GM19043 (cell line): ENCODE data around the gene OS9.
A peak's percentile ranks its signal among the peaks of the same experiment; 100 is the strongest.

Experiments
- ATAC-seq: cut with Tn5 transposase; IDR thresholded peaks from one replicate; pipeline ENCODE4 v1.9.1; 2021; ENCODE audit warnings: low read depth; ENCODE audit not compliant: unreplicated experiment

Gene OS9

GRCh38 chr12:57750561-57751431 lies 56.9 kb downstream of the OS9 start:
- ATAC-seq: no peak

- no peak for ATAC-seq
Observed at GRCh38 chr12:57751432-57751787, 57.5 kb downstream of the OS9 start.

DNA sequence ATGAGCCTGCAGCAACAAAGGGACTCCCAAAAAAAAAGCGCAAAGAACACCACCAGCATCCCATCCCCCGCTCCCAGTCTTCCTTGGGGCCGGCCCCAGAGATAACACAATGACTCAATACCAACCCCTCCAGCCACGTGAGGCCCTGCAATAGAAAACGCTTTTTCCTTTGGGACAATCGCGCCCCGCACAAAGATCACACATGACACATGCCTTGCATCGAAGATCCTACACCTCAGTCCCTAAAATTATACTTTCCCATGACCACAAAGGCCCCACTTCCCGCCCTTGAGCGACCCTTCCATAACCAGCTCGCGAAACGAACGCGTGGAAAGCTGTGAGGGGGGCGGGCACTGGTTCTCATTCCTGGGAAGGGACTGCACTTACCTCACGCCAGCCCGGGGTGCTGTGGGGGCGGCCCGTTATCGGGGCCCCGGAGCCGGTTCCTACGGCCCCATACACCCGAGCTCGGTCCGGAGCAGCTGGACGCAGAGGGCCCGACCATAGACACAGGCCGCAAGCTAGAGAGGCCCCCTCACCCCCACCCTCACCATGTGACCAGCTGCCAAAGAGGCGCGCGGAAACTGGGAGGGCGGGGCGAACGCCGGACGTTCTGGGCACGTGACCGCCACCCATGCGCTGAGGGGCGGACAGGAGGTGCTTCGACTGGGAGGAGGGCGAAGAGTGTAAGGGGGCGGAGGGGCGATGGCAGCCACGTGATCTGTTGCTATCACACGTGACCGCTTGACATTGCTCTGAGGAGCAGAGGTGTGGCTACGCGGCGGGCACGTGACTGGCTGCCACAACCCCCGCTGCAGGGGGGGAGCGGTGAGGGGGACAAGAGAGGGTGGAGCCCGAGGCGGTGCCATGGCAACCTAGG lies 58.1 kb downstream of the OS9 start, which contains the start of gene CDK4:
Gene CDK4, minus strand, starts transcription at position 523 of the 880 bp plus-strand sequence. CDS start 593 bp downstream, outside the sequence.
- ATAC-seq: peak; percentile 60

- ATAC-seq: no peak
Observed at GRCh38 chr12:57752668-57753000, 58.7 kb downstream of the OS9 start.

DNA sequence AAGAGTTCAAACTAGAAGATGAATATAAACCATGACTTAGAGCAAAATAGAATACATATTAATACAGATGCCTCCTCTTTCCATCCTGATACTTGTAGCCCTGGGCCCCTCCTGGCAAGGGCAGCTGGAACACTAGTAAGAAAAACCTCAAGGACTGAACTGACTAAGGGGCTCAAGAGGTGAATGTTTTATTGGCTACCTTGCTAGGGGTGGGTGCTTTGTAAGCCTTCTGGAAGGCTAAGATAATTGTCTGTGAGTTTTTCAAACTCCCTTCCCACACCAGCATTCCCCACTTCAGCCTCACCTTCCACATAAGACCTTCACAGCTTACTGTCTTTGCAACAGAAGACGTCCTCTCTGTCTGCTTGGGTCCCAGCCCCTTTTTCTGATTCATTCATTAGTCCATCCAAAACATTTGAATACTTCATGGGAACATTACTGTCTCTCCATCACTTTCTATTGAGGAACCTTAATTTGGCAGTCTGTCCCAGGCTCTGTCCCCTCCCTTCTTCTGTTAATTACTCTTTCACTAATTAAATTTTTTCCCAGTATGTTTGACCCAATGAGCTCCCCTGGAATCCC lies 59.9 kb downstream of the OS9 start:
- ATAC-seq: no peak

DNA sequence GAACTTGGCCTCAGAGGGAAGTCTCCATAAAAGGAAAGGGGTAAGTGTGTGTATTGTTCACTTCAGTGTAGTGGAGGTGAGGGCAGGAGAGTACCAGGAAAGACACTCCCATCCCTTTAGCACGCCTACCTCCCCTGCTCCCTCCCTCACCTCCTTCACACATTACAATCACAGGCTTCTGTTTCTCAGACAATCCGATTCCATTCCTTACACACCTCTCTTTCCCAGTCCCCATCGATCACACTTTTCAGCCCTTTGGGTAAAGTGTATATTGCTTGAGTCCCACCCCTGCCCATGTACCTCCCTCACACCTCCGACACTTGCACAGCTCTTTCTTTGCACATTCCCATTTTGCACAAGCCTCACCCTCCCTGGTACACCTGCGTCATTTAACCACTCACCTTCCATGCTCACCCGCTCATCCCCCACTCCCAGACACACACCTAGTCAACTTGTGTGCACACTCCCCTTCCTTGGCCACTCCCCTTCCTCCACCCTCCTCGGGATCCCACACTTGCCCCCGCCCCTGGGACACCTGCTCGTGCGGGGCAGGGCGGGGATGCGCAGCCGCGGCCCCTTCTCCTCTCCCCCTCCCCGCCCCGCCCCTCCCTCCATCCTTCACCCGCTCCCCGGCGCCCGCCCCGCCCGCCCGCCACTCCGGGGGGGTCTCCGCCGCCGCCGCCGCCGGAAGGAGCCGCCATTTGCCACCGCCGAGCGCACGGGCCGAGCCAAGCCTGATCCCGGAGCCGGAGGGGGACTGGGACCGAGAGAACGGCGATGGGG lies 60.7 kb downstream of the OS9 start, which contains the start of gene MARCHF9:
Gene MARCHF9, plus strand, starts transcription at position 693 of the 783 bp plus-strand sequence. CDS start 426 bp downstream, outside the sequence.
- peak; percentile 37 for ATAC-seq

DNA sequence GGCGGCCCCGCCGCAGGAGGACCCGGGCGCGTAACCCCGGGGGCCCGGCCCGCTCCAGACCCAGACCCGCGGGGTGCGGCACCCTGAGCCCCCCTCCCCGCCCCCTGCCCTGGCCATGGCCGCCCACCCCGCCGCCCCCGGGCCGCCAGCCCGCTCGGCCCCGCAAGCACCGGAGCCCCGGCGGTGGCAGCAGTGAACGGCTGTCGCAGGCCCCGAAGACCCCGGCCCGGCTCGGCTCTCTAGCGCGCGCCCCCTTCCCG lies 61.2 kb downstream of the OS9 start:
- no peak for ATAC-seq

DNA sequence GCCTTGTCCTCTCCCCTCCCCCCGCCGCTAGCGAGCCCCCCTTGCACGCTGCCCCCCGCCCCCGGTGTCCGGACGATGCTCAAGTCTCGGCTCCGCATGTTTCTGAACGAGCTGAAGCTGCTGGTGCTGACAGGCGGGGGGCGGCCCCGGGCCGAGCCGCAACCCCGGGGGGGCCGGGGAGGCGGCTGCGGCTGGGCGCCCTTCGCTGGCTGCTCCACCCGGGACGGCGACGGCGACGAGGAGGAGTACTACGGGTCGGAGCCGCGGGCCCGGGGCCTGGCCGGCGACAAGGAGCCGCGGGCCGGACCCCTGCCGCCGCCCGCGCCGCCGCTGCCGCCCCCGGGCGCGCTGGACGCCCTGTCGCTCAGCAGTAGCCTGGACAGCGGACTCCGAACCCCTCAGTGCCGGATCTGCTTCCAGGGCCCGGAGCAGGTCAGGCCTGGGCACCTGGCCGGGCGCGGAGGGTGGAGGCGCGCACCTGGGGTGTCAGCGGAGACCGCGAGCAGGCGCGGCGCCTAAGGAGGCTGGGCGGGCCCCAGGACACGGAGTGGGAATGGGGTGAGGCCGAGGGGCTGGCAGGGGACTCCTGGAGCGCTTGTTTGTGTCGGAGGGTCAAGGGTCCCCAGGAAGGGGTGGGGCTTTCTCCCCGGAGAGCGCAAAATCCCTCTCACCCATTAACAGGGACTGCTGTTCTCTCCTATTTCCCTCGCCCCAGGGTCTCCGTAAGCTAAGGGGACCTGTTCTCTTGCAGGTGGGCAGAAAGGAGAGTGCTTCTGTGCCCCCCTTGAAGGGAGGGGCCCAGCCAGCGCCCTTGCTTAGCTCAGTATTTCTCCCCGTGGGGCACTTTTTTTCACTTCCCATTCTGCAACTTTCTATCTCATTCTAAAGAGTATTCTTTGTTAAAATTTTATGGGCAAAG lies 61.8 kb downstream of the OS9 start:
- ATAC-seq: no peak

- ATAC-seq: no peak
Observed at GRCh38 chr12:57756406-57757341, 62.7 kb downstream of the OS9 start.

DNA sequence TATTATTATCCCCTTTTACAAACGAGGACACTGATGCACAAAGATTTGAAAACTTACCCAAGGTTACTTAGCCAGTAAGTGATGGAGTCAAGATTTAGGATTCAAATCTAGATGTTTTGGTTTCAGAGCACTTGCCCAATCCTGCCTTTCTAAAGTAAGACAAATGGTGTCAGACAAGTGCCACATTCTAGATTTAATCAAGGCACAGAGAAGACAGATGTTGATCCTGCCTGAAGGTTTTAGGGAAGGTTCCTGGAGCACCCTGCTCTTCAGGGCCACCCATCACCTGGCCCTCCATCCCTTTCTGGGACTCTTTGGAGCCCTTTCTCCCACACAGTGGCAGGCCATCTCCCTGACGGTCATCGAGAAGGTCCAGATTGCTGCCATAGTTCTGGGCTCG lies 63.8 kb downstream of the OS9 start:
- no peak for ATAC-seq

GRCh38 chr12:57758552-57759359 lies 64.8 kb downstream of the OS9 start:
- no peak for ATAC-seq

DNA sequence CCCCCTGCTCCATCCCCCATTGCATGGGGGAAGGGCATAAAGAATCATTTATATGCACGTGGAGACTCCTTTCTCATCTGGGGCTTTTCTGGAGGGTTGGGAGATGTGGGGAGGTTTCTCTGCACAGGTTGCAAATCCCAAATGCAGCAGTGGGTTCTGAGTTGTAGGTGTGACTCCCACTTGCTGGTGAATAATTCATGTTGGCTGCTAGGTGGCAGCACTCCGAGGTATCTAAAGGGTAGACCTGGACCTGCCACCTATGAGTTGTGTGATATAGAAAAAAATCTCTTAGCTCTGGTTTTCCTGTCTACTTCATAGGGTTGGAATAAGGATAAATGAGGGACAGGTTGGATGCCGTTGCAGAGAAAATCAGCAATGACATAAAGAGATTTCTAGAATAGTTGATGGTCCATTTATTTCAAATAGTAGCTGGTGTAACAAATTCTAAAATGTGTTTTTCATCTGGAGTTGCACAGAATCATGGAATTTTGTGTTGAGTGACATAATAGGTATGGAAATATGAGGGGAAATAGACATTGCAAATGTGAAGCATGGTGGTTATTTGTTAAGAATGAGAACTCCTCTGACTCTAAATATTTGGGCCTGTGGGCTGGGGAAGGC lies 65.5 kb downstream of the OS9 start:
- no peak for ATAC-seq

- ATAC-seq: no peak
Observed at GRCh38 chr12:57760347-57760982, 66.5 kb downstream of the OS9 start.

- ATAC-seq: no peak
Observed at GRCh38 chr12:57761391-57761998, 67.6 kb downstream of the OS9 start.

GRCh38 chr12:57762463-57762862 lies 68.5 kb downstream of the OS9 start:
- no peak for ATAC-seq

DNA sequence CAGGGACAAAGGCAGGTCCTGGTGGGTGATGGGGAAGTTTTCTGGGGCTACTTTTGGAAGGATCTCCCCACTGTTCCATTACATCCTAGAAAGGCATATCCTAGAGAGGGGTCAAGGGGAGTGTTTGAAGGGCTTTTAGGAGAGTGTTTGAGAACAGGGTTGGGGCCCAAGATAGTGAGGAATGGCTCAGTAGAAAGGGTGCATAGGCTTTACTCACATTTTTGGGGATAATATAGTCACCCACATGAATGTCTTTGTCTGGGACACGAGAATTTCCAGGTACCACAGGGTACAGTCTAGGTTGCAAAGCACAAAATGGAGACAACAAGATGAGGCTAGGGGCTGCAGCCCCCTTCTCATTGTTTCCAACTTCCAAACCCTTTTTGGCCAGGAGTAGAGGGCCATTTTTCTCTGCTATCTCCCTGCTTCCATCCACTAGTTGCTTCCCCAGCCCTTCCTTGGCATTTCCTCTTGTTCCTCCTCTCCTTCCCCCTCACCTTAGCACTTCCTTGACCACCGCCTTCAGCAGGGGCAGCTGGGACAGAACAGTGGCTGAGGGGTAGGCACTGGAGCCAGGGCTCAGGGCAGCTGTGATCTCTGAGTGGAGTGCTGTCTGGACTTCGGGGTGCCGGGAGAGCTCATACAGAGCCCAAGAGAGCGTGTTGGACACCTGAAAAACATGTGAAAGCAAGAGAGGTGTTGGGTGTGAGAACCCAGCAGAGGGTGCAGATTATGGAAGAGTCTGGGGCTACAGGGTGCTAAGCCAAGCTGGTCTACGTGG lies 70.1 kb downstream of the OS9 start:
- no peak for ATAC-seq
